Forelimb muscle (tissue), 1 donor: Measurements from ENCODE around the gene TNRC18. TPM values are rescaled to one million over a fixed set of nuclear protein-coding genes. Genes with fewer than 3 reads are reported as not detected.
"Not testable (repeated sequence)": the region's sequence is repeated elsewhere in the genome, so short reads cannot be mapped to it uniquely, and the experiment has no call there.

Experiments used
- DNase-seq: peaks from one replicate; pipeline ENCODE4 v3.0.0-alpha.2; 2013; ENCODE audit warnings: low read depth
- polyA plus RNA-seq: library from polyadenylated mRNA; unstranded; fragments of 120-200 nt; gene quantifications from one replicate; pipeline ENCODE4 v1.2.1, GENCODE V29; 2013; ENCODE audit not compliant: insufficient read length

Gene TNRC18, protein sequence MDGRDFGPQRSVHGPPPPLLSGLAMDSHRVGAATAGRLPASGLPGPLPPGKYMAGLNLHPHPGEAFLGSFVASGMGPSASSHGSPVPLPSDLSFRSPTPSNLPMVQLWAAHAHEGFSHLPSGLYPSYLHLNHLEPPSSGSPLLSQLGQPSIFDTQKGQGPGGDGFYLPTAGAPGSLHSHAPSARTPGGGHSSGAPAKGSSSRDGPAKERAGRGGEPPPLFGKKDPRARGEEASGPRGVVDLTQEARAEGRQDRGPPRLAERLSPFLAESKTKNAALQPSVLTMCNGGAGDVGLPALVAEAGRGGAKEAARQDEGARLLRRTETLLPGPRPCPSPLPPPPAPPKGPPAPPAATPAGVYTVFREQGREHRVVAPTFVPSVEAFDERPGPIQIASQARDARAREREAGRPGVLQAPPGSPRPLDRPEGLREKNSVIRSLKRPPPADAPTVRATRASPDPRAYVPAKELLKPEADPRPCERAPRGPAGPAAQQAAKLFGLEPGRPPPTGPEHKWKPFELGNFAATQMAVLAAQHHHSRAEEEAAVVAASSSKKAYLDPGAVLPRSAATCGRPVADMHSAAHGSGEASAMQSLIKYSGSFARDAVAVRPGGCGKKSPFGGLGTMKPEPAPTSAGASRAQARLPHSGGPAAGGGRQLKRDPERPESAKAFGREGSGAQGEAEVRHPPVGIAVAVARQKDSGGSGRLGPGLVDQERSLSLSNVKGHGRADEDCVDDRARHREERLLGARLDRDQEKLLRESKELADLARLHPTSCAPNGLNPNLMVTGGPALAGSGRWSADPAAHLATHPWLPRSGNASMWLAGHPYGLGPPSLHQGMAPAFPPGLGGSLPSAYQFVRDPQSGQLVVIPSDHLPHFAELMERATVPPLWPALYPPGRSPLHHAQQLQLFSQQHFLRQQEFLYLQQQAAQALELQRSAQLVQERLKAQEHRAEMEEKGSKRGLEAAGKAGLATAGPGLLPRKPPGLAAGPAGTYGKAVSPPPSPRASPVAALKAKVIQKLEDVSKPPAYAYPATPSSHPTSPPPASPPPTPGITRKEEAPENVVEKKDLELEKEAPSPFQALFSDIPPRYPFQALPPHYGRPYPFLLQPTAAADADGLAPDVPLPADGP (N-terminal part only)
- 47.9 TPM for polyA plus RNA-seq

DNA sequence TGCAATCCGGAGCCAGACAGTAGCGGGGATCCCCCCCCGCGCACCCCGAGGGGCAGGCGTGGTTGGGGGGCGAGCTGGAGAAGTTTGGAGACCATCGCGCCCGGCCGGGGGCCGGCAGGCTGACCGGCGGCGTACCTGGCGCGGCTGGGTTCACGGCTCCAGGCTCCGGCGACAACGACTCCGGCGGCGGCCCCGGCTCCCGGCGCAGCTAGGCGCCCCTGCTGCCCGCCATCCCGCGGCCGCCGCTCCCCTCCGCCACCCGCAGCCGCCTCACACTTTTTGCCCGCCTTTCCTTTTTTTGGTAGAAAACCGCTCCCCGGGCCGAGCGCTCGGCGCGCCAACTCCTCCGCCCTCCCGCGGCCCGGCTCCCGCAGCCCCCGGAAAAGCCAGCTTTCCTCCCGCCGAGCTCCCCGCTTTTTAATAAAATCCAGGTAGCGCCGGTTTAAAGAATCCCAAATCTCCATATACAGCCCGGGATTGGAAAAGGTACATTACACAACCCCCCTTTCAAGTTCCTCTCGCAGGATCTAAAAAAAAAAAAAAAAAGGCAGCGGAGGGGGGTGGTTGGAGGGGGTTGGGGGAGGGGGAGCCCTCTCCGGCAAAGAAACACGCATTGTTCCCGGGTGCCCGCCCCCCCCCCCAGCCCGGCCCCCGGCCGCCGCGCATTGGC lies at the start of gene TNRC18:
Gene TNRC18 (minus strand): TSS at position 529 of the 670 bp plus-strand sequence. CDS start 2,588 bp downstream, outside the sequence.
- DNase-seq = no peak

DNA sequence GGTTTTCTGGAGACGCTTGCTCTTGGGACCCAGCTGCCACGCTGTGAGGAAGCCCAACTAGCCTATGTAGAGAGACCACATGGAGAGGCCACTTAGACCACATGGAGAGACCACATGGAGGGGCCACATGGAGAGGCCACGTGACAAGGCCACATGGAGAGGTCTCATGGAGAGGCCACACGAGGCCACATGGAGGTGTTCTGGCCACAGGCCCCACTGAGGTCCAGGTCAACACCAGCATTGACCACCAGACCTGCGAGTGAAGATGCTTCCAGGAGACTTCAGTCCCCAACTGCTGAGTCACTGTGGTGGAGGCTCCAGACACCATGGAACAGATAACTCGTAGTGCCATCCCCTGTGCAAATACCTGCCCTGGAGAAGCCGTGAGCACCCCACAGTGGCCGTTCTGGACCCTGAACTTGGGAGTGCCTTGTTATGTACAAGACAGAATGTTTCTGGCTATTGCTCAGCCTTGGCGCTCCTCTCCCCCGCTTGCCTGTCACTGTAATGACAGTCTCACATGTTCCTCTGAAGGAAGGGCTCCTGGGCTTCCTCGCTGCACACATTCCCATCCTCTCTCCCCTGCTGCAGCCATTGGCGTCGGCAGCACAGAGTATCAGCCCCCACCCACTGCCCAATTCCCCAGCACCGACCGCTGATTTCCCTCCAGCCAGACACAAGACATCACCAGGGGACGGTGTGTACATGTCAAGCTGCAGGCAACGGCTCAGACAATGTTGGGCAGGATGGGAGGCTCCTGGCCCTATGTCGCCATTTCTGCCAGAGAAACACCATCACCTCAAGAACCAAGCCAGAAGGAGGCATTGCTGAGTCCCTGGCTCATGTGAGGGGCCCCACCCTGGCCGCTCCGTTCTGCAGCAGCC lies 49.0 kb upstream of the TNRC18 start:
- DNase-seq = no peak

GRCh38 chr7:5471623-5472022 lies 48.0 kb upstream of the TNRC18 start:
- DNase-seq = not testable (repeated sequence)

DNA sequence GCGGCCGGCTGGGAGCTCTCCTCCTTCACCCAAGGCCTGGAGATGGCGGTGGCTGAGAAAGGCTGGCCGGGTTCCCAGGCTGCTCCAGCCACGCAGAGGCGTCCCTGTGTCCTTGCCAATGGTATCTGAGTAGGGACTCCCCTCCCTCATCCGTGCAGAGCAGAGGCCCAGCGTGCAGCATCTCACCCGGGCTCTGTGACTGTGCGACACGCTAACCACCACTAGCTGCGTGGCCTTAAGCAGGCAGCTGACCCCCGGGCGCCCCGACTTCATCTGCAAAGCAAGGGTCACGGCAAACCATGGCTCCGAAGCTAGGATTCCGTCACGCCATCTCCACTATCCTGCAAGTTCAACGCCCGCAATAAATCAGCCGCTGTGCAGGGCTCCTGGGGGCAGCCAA lies 47.2 kb upstream of the TNRC18 start:
- DNase-seq = no peak

DNA sequence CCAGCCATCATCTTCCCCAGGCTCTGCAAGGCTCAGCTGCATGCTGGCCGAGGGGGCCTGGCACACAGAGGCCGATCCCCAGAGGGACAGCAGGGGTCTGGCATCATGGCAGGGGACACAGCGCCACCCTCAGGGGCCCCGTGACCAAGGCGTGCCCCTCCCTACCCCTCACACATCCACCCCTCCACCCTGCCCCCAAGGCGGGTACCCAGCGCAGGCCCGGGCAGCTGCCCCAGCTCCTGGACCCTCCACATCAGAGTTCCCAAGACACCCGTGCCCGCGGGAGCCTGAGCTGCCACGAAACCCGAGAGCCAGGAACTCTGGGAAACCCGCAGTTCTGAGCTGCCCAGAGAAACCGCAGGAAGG lies 46.5 kb upstream of the TNRC18 start:
- DNase-seq = no peak

GRCh38 chr7:5469375-5470166 lies 45.9 kb upstream of the TNRC18 start:
- no peak for DNase-seq

- DNase-seq = no peak
Measured at GRCh38 chr7:5467645-5468044, 44.0 kb upstream of the TNRC18 start.

- DNase-seq = no peak
Measured at GRCh38 chr7:5466551-5466950, 42.9 kb upstream of the TNRC18 start.

- no peak for DNase-seq
Measured at GRCh38 chr7:5463031-5463430, 39.4 kb upstream of the TNRC18 start.

- DNase-seq = no peak
Measured at GRCh38 chr7:5462216-5462615, 38.6 kb upstream of the TNRC18 start.

- DNase-seq = no peak
Measured at GRCh38 chr7:5458921-5459480, 35.4 kb upstream of the TNRC18 start.

- DNase-seq = no peak
Measured at GRCh38 chr7:5457245-5457735, 33.7 kb upstream of the TNRC18 start.

DNA sequence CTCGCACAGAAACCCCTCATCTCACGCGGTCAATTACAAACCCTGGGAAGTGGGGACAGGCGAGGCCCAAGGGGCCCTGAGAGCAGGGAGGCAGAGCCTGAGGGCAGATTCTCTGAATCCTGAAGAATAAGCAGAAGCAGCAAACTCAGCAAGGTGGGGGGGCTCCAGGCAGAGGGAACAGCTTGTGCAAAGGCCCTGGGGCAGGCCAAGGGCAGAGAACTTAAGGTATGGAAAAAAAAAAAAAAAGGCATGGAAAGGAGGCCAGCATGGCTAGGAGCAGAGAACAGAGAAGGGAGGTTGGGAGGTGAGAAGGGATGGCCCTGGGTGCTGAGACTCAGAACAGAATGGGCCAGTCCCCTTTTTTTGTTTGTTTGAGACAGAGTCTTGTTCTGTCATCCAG lies 32.8 kb upstream of the TNRC18 start:
- no peak for DNase-seq

GRCh38 chr7:5455581-5456219 lies 32.1 kb upstream of the TNRC18 start:
- no peak for DNase-seq

- DNase-seq = no peak
Measured at GRCh38 chr7:5455175-5455574, 31.5 kb upstream of the TNRC18 start.

DNA sequence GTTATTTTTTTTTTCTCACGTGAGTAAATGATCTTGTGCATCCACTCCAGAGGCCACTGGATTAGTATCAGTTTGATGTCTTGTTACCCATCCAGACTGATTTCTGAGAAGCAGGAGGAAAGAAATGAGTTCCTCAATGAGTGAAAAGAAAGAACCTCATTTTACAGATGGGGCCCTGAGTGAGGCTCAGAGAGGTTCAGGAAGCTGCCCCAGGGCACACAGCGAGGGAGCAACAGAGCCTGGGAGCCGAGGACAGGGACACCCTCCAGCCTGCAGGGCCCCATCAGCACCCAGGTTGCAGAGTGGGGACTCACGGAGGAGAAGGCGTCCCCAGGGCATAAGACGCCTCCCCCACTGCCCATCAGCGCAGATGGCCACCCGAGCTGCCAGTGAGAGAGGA lies 30.9 kb upstream of the TNRC18 start:
- DNase-seq = no peak

- DNase-seq = no peak
Measured at GRCh38 chr7:5453566-5454075, 30.0 kb upstream of the TNRC18 start.

GRCh38 chr7:5452937-5453540 lies 29.4 kb upstream of the TNRC18 start:
- DNase-seq = no peak
